IPS-20b (cell line): Measurements from ENCODE around the gene PRRC2C.

Source experiments
- H3K27ac ChIP-seq: one replicate; pipeline ENCODE4 v1.5.1; 2013; ENCODE audit warnings: low read length
- H3K27me3 ChIP-seq: 2 replicates; pipeline ENCODE4 v1.6.1; 2013; ENCODE audit warnings: mild to moderate bottlenecking, low read length, inconsistent platforms; ENCODE audit not compliant: insufficient read depth
- H3K36me3 ChIP-seq: 2 replicates; pipeline ENCODE4 v1.6.1; 2013; ENCODE audit warnings: low read depth, mild to moderate bottlenecking, inconsistent platforms, low read length, moderate library complexity; ENCODE audit not compliant: insufficient read depth
- H3K4me1 ChIP-seq: 2 replicates; pipeline ENCODE4 v1.6.1; 2013; ENCODE audit warnings: mild to moderate bottlenecking, control low read depth, inconsistent platforms, low read length, moderate library complexity; ENCODE audit not compliant: insufficient read depth
- H3K4me3 ChIP-seq: 2 replicates; pipeline ENCODE4 v1.5.1; 2013; ENCODE audit warnings: mild to moderate bottlenecking, low read length, inconsistent platforms
- H3K9ac ChIP-seq: 2 replicates; pipeline ENCODE4 v1.6.1; 2013; ENCODE audit warnings: low read depth, mild to moderate bottlenecking, inconsistent platforms, low read length, moderate library complexity
- H3K9me3 ChIP-seq: 2 replicates; pipeline ENCODE4 v1.6.1; 2013; ENCODE audit warnings: mild to moderate bottlenecking, low read depth, low read length, inconsistent platforms; ENCODE audit not compliant: insufficient read depth

Gene PRRC2C

GRCh38 chr1:171472183-171472647 is 13.1 kb upstream of the PRRC2C start:
- Histone ChIP-seq H3K27ac (no peak overlapping the region), H3K4me3 (no peak overlapping the region), H3K27me3 (no peaks in the 10 kb centered on the region), H3K36me3 (no peaks in the 10 kb centered on the region), H3K9ac (no peak overlapping the region), H3K9me3 (no peaks in the 10 kb centered on the region), H3K4me1 (no peaks in the 10 kb centered on the region)

DNA sequence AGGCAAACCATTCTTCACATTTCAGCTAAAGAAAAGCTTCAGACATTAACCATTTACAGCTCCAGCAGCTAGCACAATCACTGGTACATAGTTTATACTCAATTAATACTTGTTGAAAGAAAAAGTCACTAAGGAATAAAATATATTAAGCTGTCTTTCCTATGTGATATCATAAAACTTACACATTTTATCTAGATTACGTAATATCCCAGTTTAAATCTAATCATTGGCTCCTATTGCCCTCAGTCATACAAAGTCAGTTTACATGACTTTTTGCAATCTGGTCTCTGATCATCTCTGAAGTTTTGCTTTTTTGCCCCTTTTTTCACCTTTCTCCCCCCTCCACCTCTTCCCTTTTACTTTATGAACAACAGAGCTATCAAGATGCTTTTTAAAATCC is 8.5 kb upstream of the PRRC2C start:
- H3K4me1 ChIP-seq: no peaks in the 10 kb centered on the region
- no peaks in the 10 kb centered on the region for H3K9me3 ChIP-seq
- no peak overlapping the region for H3K4me3 ChIP-seq
- H3K27ac ChIP-seq: no peak overlapping the region
- H3K36me3 ChIP-seq: no peaks in the 10 kb centered on the region
- H3K9ac ChIP-seq: no peak overlapping the region
- no peaks in the 10 kb centered on the region for H3K27me3 ChIP-seq

- Histone ChIP-seq H3K36me3 (no peaks in the 10 kb centered on the region), H3K4me3 (no peak overlapping the region), H3K27ac (no peak overlapping the region), H3K4me1 (no peaks in the 10 kb centered on the region; the same call in 1 of the 2 replicates), H3K9ac (no peak overlapping the region), H3K9me3 (no peaks in the 10 kb centered on the region), H3K27me3 (no peaks in the 10 kb centered on the region)
Observed at GRCh38 chr1:171477804-171478203, 7.5 kb upstream of the PRRC2C start.

DNA sequence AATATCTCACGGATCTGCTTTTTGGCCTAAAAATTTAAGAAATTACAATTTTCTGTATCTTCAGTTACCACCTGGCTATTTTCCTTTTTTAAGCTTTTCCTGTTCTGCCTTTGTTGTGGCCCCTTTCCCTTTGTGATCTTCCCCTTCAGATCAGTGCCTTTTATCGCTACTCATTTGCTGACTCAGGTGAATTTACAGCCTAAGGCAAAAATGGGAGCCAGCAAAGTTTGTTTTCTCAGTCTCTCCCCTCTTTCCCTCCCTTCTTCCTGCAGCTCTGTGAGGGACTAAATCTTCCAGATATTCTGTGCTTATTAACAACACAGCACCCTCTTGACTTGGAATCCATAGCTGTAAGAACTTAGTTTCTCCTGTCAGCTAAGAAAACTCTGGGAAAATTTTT is 5.3 kb upstream of the PRRC2C start:
- Histone ChIP-seq H3K9ac (no peak overlapping the region), H3K4me3 (no peak overlapping the region)

DNA sequence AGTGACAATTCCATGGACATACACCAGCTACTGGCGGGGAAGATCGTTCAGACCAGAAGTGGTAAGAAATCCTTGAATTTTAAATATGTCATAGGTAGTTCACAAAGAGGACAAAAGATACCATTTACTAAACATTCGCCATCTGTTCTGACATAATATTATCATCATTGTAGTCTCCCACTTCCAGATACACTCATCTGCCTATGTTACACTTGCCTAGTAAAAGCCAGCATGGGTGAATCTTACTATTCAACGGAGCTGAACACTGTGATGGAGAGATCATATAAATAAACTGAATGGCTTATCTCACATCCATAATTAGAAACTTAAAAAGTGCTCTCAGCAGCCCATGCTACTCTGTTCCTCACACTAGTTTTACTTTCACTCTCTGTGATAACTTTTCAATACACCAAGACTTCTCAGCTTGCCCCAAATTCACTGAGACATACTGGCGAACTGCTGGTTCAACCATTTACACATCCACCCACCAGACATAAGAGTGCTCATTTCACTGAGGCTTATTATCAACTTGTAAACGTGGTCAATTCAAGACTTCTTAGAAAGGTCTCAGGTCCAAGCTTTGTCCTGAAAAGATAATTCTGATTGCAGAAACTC is 463 bp upstream of the PRRC2C start:
- Histone ChIP-seq H3K4me1 (peaks cover 9% of the 10 kb centered on the region), H3K27me3 (no peaks in the 10 kb centered on the region), H3K4me3 (peak overlapping the region; percentile 89), H3K36me3 (peaks cover 15% of the 10 kb centered on the region), H3K9me3 (no peaks in the 10 kb centered on the region), H3K9ac (peak overlapping the region; percentile 98; the same call in 1 of the 2 replicates), H3K27ac (no peak overlapping the region)

More for the DNA sequence above, 5.3 kb upstream of the PRRC2C start:
- Histone ChIP-seq H3K36me3 (no peaks in the 10 kb centered on the region), H3K27ac (no peak overlapping the region), H3K4me1 (no peaks in the 10 kb centered on the region; the same call in 1 of the 2 replicates), H3K27me3 (no peaks in the 10 kb centered on the region), H3K9me3 (no peaks in the 10 kb centered on the region)

- Histone ChIP-seq H3K27ac (peak overlapping the region; percentile 93), H3K4me1 (peaks cover 9% of the 10 kb centered on the region), H3K9me3 (no peaks in the 10 kb centered on the region), H3K9ac (peak overlapping the region; percentile 98), H3K36me3 (peaks cover 26% of the 10 kb centered on the region), H3K27me3 (no peaks in the 10 kb centered on the region), H3K4me3 (peak overlapping the region; percentile 89)
Observed at GRCh38 chr1:171486048-171486519, 754 bp downstream of the PRRC2C start.

GRCh38 chr1:171487038-171487437 is 1.7 kb downstream of the PRRC2C start:
- Histone ChIP-seq H3K27me3 (no peaks in the 10 kb centered on the region), H3K9ac (peak overlapping the region; percentile 98), H3K27ac (no peak overlapping the region), H3K9me3 (no peaks in the 10 kb centered on the region), H3K4me3 (peak overlapping the region; percentile 89), H3K36me3 (peaks cover 33% of the 10 kb centered on the region), H3K4me1 (peaks cover 9% of the 10 kb centered on the region)

- Histone ChIP-seq H3K4me1 (peaks cover 9% of the 10 kb centered on the region), H3K27ac (no peak overlapping the region), H3K27me3 (no peaks in the 10 kb centered on the region), H3K9me3 (no peaks in the 10 kb centered on the region), H3K9ac (peak overlapping the region; percentile 98; the same call in 1 of the 2 replicates), H3K4me3 (peak overlapping the region; percentile 89; the same call in 1 of the 2 replicates), H3K36me3 (peaks cover 37% of the 10 kb centered on the region)
Observed at GRCh38 chr1:171488190-171488929, 3.0 kb downstream of the PRRC2C start.

DNA sequence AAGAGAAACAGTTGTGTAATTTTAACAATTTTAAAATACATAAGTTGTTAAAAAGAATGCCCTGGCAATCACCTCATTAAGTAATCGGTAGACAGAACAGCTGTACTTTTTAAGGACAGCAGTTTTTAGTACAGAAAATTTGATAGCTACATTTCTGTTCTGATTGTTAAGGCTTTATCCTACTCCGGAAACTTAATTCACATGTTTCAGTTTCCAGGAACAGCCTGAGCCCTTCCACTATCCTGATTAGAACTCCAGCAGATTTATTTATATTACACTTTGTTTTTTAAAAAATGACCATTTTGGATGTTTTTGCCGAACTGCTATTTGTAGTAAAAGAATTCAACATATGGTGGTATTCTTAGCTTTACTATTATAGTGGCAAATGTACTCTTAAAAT is 8.7 kb downstream of the PRRC2C start:
- H3K27ac ChIP-seq: no peak overlapping the region
- peaks cover 30% of the 10 kb centered on the region for H3K36me3 ChIP-seq
- H3K27me3 ChIP-seq: no peaks in the 10 kb centered on the region
- H3K9ac ChIP-seq: no peak overlapping the region
- no peaks in the 10 kb centered on the region for H3K9me3 ChIP-seq
- H3K4me3 ChIP-seq: no peak overlapping the region
- no peaks in the 10 kb centered on the region for H3K4me1 ChIP-seq

GRCh38 chr1:171495444-171495843 is 10.1 kb downstream of the PRRC2C start:
- Histone ChIP-seq H3K27me3 (no peaks in the 10 kb centered on the region), H3K4me1 (no peaks in the 10 kb centered on the region), H3K9me3 (no peaks in the 10 kb centered on the region), H3K27ac (no peak overlapping the region), H3K9ac (no peak overlapping the region), H3K4me3 (no peak overlapping the region), H3K36me3 (peaks cover 22% of the 10 kb centered on the region)

DNA sequence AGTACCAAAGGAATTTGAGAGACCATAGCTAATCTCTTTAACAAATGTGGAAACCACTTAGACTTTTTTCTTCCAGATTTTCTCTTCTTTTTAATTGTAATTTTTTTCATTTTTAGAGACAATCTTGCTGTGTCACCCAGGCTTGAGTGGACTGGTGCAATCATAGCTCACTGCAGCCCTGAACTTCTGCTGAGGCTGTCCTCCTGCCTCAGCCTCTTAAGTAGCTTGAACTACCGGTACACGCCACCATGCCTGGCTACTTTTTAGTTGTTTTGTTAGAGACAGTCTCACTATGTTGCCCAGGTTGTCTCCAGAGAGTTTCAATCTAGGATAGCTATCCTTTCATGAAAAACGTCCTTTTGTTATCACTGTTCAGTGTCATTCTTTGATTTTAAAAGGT is 15.0 kb downstream of the PRRC2C start:
- no peak overlapping the region for H3K9ac ChIP-seq
- no peaks in the 10 kb centered on the region for H3K9me3 ChIP-seq
- H3K4me3 ChIP-seq: no peak overlapping the region
- peaks cover 13% of the 10 kb centered on the region for H3K36me3 ChIP-seq
- peaks cover 11% of the 10 kb centered on the region; the same call in 1 of the 2 replicates for H3K4me1 ChIP-seq
- H3K27ac ChIP-seq: no peak overlapping the region
- H3K27me3 ChIP-seq: no peaks in the 10 kb centered on the region

DNA sequence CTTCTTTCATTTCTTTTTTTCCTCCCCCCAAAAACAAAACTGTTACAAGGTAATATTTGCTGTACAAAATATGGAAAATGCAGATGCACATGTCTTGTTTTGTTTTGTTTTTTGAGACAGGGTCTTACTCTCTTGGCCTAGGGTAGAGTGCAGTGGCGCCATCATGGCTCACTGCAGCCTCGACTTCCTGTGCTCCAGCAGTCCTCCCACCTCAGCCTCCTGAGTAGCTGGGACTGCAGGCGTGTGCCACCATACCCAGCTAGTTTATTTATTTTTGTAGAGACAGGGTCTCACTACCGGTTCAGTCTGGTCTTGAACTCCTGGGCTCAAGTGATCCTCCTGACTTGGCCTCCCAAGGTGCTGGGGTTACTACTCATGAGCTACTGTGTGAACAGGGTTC is 15.5 kb downstream of the PRRC2C start:
- Histone ChIP-seq H3K4me1 (peaks cover 11% of the 10 kb centered on the region; the same call in 1 of the 2 replicates), H3K27ac (no peak overlapping the region), H3K9ac (no peak overlapping the region), H3K36me3 (peaks cover 13% of the 10 kb centered on the region), H3K4me3 (no peak overlapping the region), H3K9me3 (no peaks in the 10 kb centered on the region), H3K27me3 (no peaks in the 10 kb centered on the region)
